CD4-positive, alpha-beta memory T cell (primary cell): ENCODE data around the gene KLF13. TPM values are rescaled to one million over a fixed set of nuclear protein-coding genes. Genes with fewer than 3 reads are reported as not detected.

Experiments used
- CTCF ChIA-PET: fragments of 350-600 bp; sonication (Branson Sonifier 250); formaldehyde crosslinking; loops from one replicate; lab custom pipeline; 2021; ENCODE audit warnings: inconsistent platforms; ENCODE audit not compliant: partially characterized antibody; lab: Charles Lee
- POLR2A ChIA-PET: fragments of 350-600 bp; sonication (Branson Sonifier 250); formaldehyde crosslinking; loops from one replicate; lab custom pipeline; 2021; ENCODE audit not compliant: partially characterized antibody; lab: Charles Lee
- DNase-seq, 5 donors: peaks; one replicate each; pipeline versions ENCODE4 v3.0.0 to v3.0.0-alpha.2; 2020 to 2022; ENCODE audit warnings: mixed read lengths in 1 of 5
- H3K27ac ChIP-seq: one replicate; pipeline ENCODE4 v1.7.0; 2013; ENCODE audit warnings: low read depth, low read length
- H3K27me3 ChIP-seq: 2 replicates; pipeline ENCODE4 v1.7.0; 2013; ENCODE audit warnings: mild to moderate bottlenecking, low read length, moderate library complexity; ENCODE audit not compliant: insufficient read depth
- H3K36me3 ChIP-seq: 2 replicates; pipeline ENCODE4 v1.7.0; 2013; ENCODE audit warnings: mild to moderate bottlenecking, low read length, moderate library complexity; ENCODE audit not compliant: insufficient read depth
- H3K4me1 ChIP-seq: 2 replicates; pipeline ENCODE4 v1.7.0; 2013; ENCODE audit warnings: mild to moderate bottlenecking, low read length, moderate library complexity; ENCODE audit not compliant: insufficient read depth
- H3K4me3 ChIP-seq, 2 donors: one replicate each; pipeline ENCODE4 v1.7.0; 2013; ENCODE audit warnings: low read length in 2 of 2, mild to moderate bottlenecking in 1 of 2
- H3K9me3 ChIP-seq, 2 donors: one replicate each; pipeline ENCODE4 v1.7.0; 2013; ENCODE audit warnings: low read length in 2 of 2, control low read depth in 1 of 2; ENCODE audit not compliant: control insufficient read depth in 1 of 2
- H3K27ac Mint-ChIP-seq, 7 donors: one replicate each; pipeline ENCODE4 v1.8.0; 2020 to 2021; ENCODE audit warnings: mixed read lengths in 7 of 7, mild to moderate bottlenecking in 6 of 7, inconsistent platforms in 3 of 7, moderate library complexity in 3 of 7
- H3K27me3 Mint-ChIP-seq, 2 donors: one replicate each; pipeline ENCODE4 v1.8.0; 2020 to 2021; ENCODE audit warnings: mixed read lengths in 2 of 2
- H3K36me3 Mint-ChIP-seq, 2 donors: one replicate each; pipeline ENCODE4 v1.8.0; 2020 to 2021; ENCODE audit warnings: mixed read lengths in 2 of 2, inconsistent platforms in 1 of 2, mild to moderate bottlenecking in 1 of 2
- H3K4me1 Mint-ChIP-seq, 4 donors: one replicate each; pipeline ENCODE4 v1.8.0; 2020 to 2021; ENCODE audit warnings: mixed read lengths in 4 of 4, mild to moderate bottlenecking in 1 of 4
- H3K4me3 Mint-ChIP-seq, 8 donors: one replicate each; pipeline ENCODE4 v1.8.0; 2020 to 2021; ENCODE audit warnings: mixed read lengths in 8 of 8, mild to moderate bottlenecking in 7 of 8, moderate library complexity in 6 of 8, inconsistent platforms in 3 of 8
- H3K9me3 Mint-ChIP-seq, 8 donors: one replicate each; pipeline ENCODE4 v1.8.0; 2020 to 2021; ENCODE audit warnings: mixed read lengths in 8 of 8, mild to moderate bottlenecking in 5 of 8, inconsistent platforms in 3 of 8, moderate library complexity in 1 of 8
- intact Hi-C: fragments of 100-400 bp; cut with micrococcal nuclease; formaldehyde crosslinking; loops from one replicate; pipeline ENCODE4 v1.15.1; 2023
- polyA plus RNA-seq, 2 donors: library from polyadenylated mRNA; unstranded; fragments of 300-500 nt; fragmentation: Illumina TruSeq; gene quantifications; one replicate each; pipeline ENCODE4 v1.2.3, GENCODE V29; 2021
- total RNA-seq, 2 experiments: library from RNA; stranded (reverse); gene quantifications; one replicate each; pipeline ENCODE4 v1.2.3, GENCODE V29; 2021

Gene KLF13
- total and polyA plus RNA-seq, 4 experiments from 2014 or later: 22.0 to 202 (median 139) TPM

GRCh38 chr15:31381801-31382712 is 55.4 kb downstream of the KLF13 start:
- no peaks in the 10 kb centered on the region for H3K9me3 ChIP-seq
- Mint-ChIP-seq H3K27ac (peak overlapping the region; percentile 54 to 82 (median 78)), H3K4me3 (no peak overlapping the region), H3K4me1 (peaks cover 33 to 63% (median 45%) of the 10 kb centered on the region in 4 donors), H3K9me3 (peaks cover 0 to 3% (median 0%) of the 10 kb centered on the region in 8 donors), H3K36me3 (peaks cover 24 to 45% of the 10 kb centered on the region in 2 donors), H3K27me3 (no peaks in the 10 kb centered on the region)
- no peaks in the 10 kb centered on the region for H3K27me3 ChIP-seq
- POLR2A ChIA-PET: interaction anchor here (0.8 to 5.4 kb wide), 11 partner anchors 10 to 105 kb away, joined by 3 to 30 read pairs (median 5); partner anchors contain the start of gene KLF13
- peaks cover 38% of the 10 kb centered on the region for H3K4me1 ChIP-seq
- CTCF ChIA-PET: interaction anchor here (1.1 to 4.3 kb wide), 5 partner anchors 10 to 106 kb away, joined by 3 to 35 read pairs (median 10); no protein-coding TSS in a partner anchor
- H3K36me3 ChIP-seq: peaks cover 5% of the 10 kb centered on the region
- DNase-seq: no peak
- H3K27ac ChIP-seq: no peak overlapping the region
- no peak overlapping the region for H3K4me3 ChIP-seq
- intact Hi-C loops: no loop called here

- Mint-ChIP-seq H3K36me3 (peaks cover 24 to 39% of the 10 kb centered on the region in 2 donors), H3K27ac (peak overlapping the region; percentile 54 to 82 (median 72)), H3K4me3 (no peak overlapping the region), H3K4me1 (peaks cover 36 to 62% (median 50%) of the 10 kb centered on the region in 4 donors), H3K9me3 (peaks cover 0 to 3% (median 0%) of the 10 kb centered on the region in 8 donors), H3K27me3 (no peaks in the 10 kb centered on the region)
- DNase-seq: no peak
- ChIA-PET CTCF (interaction anchor here (1.1 to 4.3 kb wide), 5 partner anchors 9 to 105 kb away, joined by 3 to 35 read pairs (median 10); no protein-coding TSS in a partner anchor), POLR2A (interaction anchor here (0.8 to 5.4 kb wide), 9 partner anchors 9 to 104 kb away, joined by 4 to 30 read pairs (median 10); partner anchors contain the start of gene KLF13)
- Histone ChIP-seq H3K27ac (no peak overlapping the region), H3K4me1 (peaks cover 43% of the 10 kb centered on the region), H3K9me3 (no peaks in the 10 kb centered on the region), H3K36me3 (peaks cover 5% of the 10 kb centered on the region), H3K4me3 (no peak overlapping the region), H3K27me3 (no peaks in the 10 kb centered on the region)
- intact Hi-C loops: no loop called here
Observed at GRCh38 chr15:31382713-31383045, 56.0 kb downstream of the KLF13 start.

DNA sequence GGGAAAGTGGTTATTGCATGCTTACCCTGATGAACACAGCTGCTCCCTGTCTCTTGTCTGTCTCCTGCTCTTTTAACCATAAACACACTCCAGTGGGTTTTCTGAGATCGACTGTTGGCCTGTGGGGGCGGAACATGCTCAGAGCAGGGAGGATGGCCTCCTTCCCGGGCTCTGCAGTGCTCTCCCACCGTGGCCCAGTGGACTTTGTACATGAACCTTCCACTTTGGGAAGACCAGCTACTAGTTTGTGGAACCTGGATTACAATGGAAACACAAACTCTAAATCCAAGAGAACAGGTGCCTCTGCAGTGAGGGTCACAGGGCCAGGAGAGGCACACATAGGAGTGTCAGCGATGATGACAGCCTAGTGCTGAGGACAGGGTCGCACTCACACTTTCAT is 56.5 kb downstream of the KLF13 start:
- peaks cover 41 to 65% (median 54%) of the 10 kb centered on the region in 4 donors for H3K4me1 Mint-ChIP-seq
- no peak overlapping the region for H3K4me3 Mint-ChIP-seq
- peak overlapping the region in 6 of 7 donors; percentile 15 to 83 (median 59) for H3K27ac Mint-ChIP-seq
- Histone ChIP-seq H3K27ac (no peak overlapping the region), H3K4me1 (peaks cover 43% of the 10 kb centered on the region), H3K9me3 (no peaks in the 10 kb centered on the region), H3K4me3 (no peak overlapping the region), H3K27me3 (no peaks in the 10 kb centered on the region), H3K36me3 (peaks cover 5% of the 10 kb centered on the region)
- H3K27me3 Mint-ChIP-seq: no peaks in the 10 kb centered on the region
- intact Hi-C loops: no loop called here
- peaks cover 24 to 37% of the 10 kb centered on the region in 2 donors for H3K36me3 Mint-ChIP-seq
- CTCF ChIA-PET: interaction anchor here (1.0 to 4.3 kb wide), 7 partner anchors 14 to 168 kb away, joined by 3 to 35 read pairs (median 4); no protein-coding TSS in a partner anchor
- H3K9me3 Mint-ChIP-seq: peaks cover 0 to 3% (median 0%) of the 10 kb centered on the region in 8 donors
- DNase-seq: no peak
- POLR2A ChIA-PET: interaction anchor here (0.7 to 5.4 kb wide), 8 partner anchors 9 to 89 kb away, joined by 4 to 30 read pairs (median 11); no protein-coding TSS in a partner anchor

- no peak overlapping the region for H3K4me3 Mint-ChIP-seq
- no peaks in the 10 kb centered on the region for H3K27me3 Mint-ChIP-seq
- H3K27ac ChIP-seq: no peak overlapping the region
Observed at GRCh38 chr15:31384568-31384967, 57.9 kb downstream of the KLF13 start.

DNA sequence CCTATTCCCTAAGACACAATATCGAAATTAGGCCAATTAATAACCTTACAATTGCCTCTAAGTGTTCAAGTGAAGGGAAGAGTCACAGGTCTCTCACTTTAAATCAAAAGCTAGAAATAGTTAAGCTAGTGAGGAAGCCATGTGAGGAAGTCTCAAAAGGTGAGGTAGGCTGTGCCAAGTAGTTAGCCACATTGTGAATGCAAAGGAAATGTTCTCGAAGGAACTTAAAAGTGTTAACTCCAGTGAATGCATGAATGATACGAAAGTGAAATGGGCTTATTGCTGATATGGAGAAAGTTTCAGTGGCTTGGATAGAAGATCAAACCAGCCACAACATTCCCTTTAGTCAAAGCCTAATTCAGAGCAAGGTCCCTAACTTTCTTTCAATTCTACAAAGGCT is 59.1 kb downstream of the KLF13 start:
- Histone ChIP-seq H3K27me3 (no peaks in the 10 kb centered on the region), H3K27ac (no peak overlapping the region), H3K4me1 (peaks cover 54% of the 10 kb centered on the region), H3K9me3 (no peaks in the 10 kb centered on the region), H3K4me3 (no peak overlapping the region), H3K36me3 (peaks cover under 1% of the 10 kb centered on the region)
- ChIA-PET POLR2A (interaction anchor here (0.7 to 8.8 kb wide), 15 partner anchors 8 to 120 kb away, joined by 3 to 169 read pairs (median 6); partner anchors contain the start of gene KLF13), CTCF (interaction anchor here (0.9 to 1.8 kb wide), 7 partner anchors 20 to 171 kb away, joined by 3 to 14 read pairs (median 4); no protein-coding TSS in a partner anchor)
- intact Hi-C loops: loop anchor here (5.0 kb wide), 1 partner anchor 38 kb away; no protein-coding TSS in a partner anchor
- H3K4me3 Mint-ChIP-seq: peak overlapping the region in 7 of 8 donors; percentile 15 to 67 (median 34)
- DNase-seq: peak in 1 of 5 donors; percentile 28
- peaks cover 0 to 3% (median 0%) of the 10 kb centered on the region in 8 donors for H3K9me3 Mint-ChIP-seq
- H3K4me1 Mint-ChIP-seq: peaks cover 55 to 78% (median 67%) of the 10 kb centered on the region in 4 donors
- H3K27me3 Mint-ChIP-seq: no peaks in the 10 kb centered on the region
- peak overlapping the region in 6 of 7 donors; percentile 75 to 94 (median 81) for H3K27ac Mint-ChIP-seq
- H3K36me3 Mint-ChIP-seq: peaks cover 9 to 14% of the 10 kb centered on the region in 2 donors

More at GRCh38 chr15:31384568-31384967, 57.9 kb downstream of the KLF13 start:
- intact Hi-C loops: no loop called here
- H3K4me3 ChIP-seq: no peak overlapping the region
- peaks cover 16 to 24% of the 10 kb centered on the region in 2 donors for H3K36me3 Mint-ChIP-seq
- peak overlapping the region in 6 of 7 donors; percentile 5 to 85 (median 64) for H3K27ac Mint-ChIP-seq
- H3K27me3 ChIP-seq: no peaks in the 10 kb centered on the region
- no peak for DNase-seq
- H3K9me3 ChIP-seq: no peaks in the 10 kb centered on the region
- H3K4me1 ChIP-seq: peaks cover 52% of the 10 kb centered on the region
- peaks cover 5% of the 10 kb centered on the region for H3K36me3 ChIP-seq
- peaks cover 0 to 3% (median 0%) of the 10 kb centered on the region in 8 donors for H3K9me3 Mint-ChIP-seq
- POLR2A ChIA-PET: interaction anchor here (0.8 to 5.4 kb wide), 6 partner anchors 19 to 88 kb away, joined by 3 to 30 read pairs (median 7); no protein-coding TSS in a partner anchor
- peaks cover 45 to 66% (median 57%) of the 10 kb centered on the region in 4 donors for H3K4me1 Mint-ChIP-seq
- CTCF ChIA-PET: interaction anchor here (0.9 to 4.3 kb wide), 5 partner anchors 8 to 169 kb away, joined by 3 to 35 read pairs (median 4); no protein-coding TSS in a partner anchor

- peaks cover 53 to 74% (median 64%) of the 10 kb centered on the region in 4 donors for H3K4me1 Mint-ChIP-seq
- POLR2A ChIA-PET: interaction anchor here (0.7 to 8.8 kb wide), 10 partner anchors 10 to 61 kb away, joined by 3 to 169 read pairs (median 6); partner anchors contain the start of gene KLF13
Observed at GRCh38 chr15:31387092-31387478, 60.5 kb downstream of the KLF13 start.

More at GRCh38 chr15:31387092-31387478, 60.5 kb downstream of the KLF13 start:
- intact Hi-C loops: loop anchor here (1.0 to 5.0 kb wide), 2 partner anchors 40 to 61 kb away; partner anchors contain the start of gene KLF13
- Mint-ChIP-seq H3K9me3 (peaks cover 0 to 2% (median 0%) of the 10 kb centered on the region in 8 donors), H3K4me3 (peak overlapping the region; percentile 20 to 70 (median 54)), H3K27me3 (no peaks in the 10 kb centered on the region), H3K27ac (peak overlapping the region; percentile 31 to 94 (median 76)), H3K36me3 (peaks cover 0 to 6% of the 10 kb centered on the region in 2 donors)
- no peaks in the 10 kb centered on the region for H3K9me3 ChIP-seq
- peak in 4 of 5 donors; percentile 39 to 48 (median 44) for DNase-seq
- no peaks in the 10 kb centered on the region for H3K36me3 ChIP-seq
- H3K27ac ChIP-seq: peak overlapping the region; percentile 36
- CTCF ChIA-PET: interaction anchor here (1.0 to 1.8 kb wide), 3 partner anchors 21 to 102 kb away, joined by 3 to 14 read pairs (median 5); no protein-coding TSS in a partner anchor
- H3K4me1 ChIP-seq: peaks cover 54% of the 10 kb centered on the region
- no peaks in the 10 kb centered on the region for H3K27me3 ChIP-seq
- H3K4me3 ChIP-seq: no peak overlapping the region
